ENCODE results near the gene SAMHD1. TPM values are rescaled to one million over a fixed set of nuclear protein-coding genes. Genes with fewer than 3 reads are reported as not detected.
A peak's percentile ranks its signal among the peaks of the same experiment; 100 is the strongest.
"Not testable (repeated sequence)": the region's sequence is repeated elsewhere in the genome, so short reads cannot be mapped to it uniquely, and the experiment has no call there.

SAMHD1 gene
- total and polyA plus RNA-seq, 2 donors from 2014 or later: 13.7 to 94.1 TPM

DNA sequence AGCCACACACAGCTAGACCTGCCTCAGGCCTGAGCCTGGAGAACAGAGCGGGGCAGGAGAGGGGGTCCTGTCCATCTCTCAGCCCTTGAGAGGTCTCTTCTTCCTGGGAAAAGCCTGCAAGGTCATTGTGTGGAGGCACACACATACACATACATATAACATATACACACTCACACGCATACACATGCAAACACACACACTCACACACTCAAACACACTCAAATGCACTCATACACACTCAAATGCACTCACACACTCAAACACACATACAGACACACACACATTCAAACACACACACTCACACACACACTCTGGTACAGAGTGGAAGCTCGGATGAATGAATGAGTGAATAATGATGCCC, 75.1 kb downstream of the SAMHD1 start:
- H3K27ac ChIP-seq (ENCODE audit: low read depth in 2 of 2, low read length in 2 of 2): no peak overlapping the region

DNA sequence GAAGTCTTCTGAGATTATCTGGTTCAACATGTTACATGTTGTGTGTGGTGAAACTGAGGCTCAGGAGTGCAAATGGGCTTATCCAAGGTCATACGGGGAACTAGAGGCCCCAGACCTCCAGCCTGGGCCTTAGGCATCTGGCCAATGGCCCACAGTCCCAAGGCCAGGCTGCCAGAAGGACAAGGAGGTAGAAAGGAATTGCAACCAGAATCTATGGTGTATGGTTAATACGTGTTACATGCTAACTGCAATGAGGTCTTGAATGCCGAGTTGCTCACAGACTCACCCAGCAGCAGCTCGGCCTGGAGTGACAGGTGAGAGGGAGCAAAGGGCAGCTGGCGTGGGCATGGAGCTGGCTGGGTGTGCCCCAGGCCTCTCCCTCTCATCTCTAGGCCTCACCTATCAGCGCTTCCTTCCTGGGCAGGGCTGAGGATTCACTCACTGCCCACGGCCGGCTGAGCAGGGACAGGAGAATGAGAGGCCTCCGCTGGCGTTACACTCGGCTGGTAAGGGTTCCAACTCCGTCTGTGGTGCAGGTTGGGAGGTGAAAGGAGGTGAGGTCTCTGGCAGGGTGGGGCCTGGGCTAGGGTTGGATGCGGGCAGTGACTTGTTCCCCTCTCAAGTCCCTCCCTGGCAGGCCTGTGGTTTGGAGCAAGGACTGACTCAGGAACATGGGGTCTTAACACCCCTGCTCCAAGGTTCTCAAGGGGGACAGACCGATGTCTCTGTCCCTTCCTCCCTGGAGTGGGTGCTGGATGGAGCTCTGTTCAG, 75.6 kb downstream of the SAMHD1 start, which contains the start of gene TLDC2:
TSS of gene TLDC2 (plus strand) at position 437 of the 771 bp plus-strand sequence. CDS start at position 474, 37 bp downstream.
- Histone ChIP-seq H3K36me3 (ENCODE audit: control insufficient read depth in 2 of 3, insufficient read depth in 3 of 3, low read length in 3 of 3) (no peaks in the 10 kb centered on the region), H3K4me1 (ENCODE audit: control insufficient read depth in 2 of 3, insufficient read depth in 2 of 3, low read depth in 1 of 3, low read length in 3 of 3) (no peaks in the 10 kb centered on the region), H3K27ac (ENCODE audit: low read depth in 2 of 2, low read length in 2 of 2) (no peak within 1 kb of the TSS), H3K9ac (ENCODE audit: low read length in 3 of 3) (no peak within 1 kb of the TSS), H3K9me3 (ENCODE audit: control insufficient read depth in 2 of 3, insufficient read depth in 1 of 3, low read length in 3 of 3) (no peaks in the 10 kb centered on the region), H3K27me3 (ENCODE audit: control insufficient read depth, insufficient read depth, low read length) (no peaks in the 10 kb centered on the region), H3K4me3 (ENCODE audit: low read length in 3 of 3) (no peak within 1 kb of the TSS)
- FAIRE-seq (no peak), DNase-seq (peak in 4 of 5 donors; percentile 24 to 72 (median 49))
- intact Hi-C loops (cut with DNase I): no loop called here
- TF ChIP-seq, protein P1, sequence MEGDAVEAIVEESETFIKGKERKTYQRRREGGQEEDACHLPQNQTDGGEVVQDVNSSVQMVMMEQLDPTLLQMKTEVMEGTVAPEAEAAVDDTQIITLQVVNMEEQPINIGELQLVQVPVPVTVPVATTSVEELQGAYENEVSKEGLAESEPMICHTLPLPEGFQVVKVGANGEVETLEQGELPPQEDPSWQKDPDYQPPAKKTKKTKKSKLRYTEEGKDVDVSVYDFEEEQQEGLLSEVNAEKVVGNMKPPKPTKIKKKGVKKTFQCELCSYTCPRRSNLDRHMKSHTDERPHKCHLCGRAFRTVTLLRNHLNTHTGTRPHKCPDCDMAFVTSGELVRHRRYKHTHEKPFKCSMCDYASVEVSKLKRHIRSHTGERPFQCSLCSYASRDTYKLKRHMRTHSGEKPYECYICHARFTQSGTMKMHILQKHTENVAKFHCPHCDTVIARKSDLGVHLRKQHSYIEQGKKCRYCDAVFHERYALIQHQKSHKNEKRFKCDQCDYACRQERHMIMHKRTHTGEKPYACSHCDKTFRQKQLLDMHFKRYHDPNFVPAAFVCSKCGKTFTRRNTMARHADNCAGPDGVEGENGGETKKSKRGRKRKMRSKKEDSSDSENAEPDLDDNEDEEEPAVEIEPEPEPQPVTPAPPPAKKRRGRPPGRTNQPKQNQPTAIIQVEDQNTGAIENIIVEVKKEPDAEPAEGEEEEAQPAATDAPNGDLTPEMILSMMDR (IDR thresholded peaks at IDR 0.05; ENCODE audit: borderline replicate concordance, extremely low read depth, insufficient read depth): no peak

More for the DNA sequence above, 75.1 kb downstream of the SAMHD1 start:
- Histone ChIP-seq H3K9me3 (ENCODE audit: control insufficient read depth in 2 of 3, insufficient read depth in 1 of 3, low read length in 3 of 3) (no peaks in the 10 kb centered on the region), H3K27me3 (ENCODE audit: control insufficient read depth, insufficient read depth, low read length) (no peaks in the 10 kb centered on the region), H3K9ac (ENCODE audit: low read length in 3 of 3) (no peak overlapping the region), H3K4me1 (ENCODE audit: control insufficient read depth in 2 of 3, insufficient read depth in 2 of 3, low read depth in 1 of 3, low read length in 3 of 3) (no peaks in the 10 kb centered on the region), H3K36me3 (ENCODE audit: control insufficient read depth in 2 of 3, insufficient read depth in 3 of 3, low read length in 3 of 3) (no peaks in the 10 kb centered on the region), H3K4me3 (ENCODE audit: low read length in 3 of 3) (no peak overlapping the region)
- intact Hi-C loops (cut with DNase I): no loop called here
- TF ChIP-seq, protein P1 (IDR thresholded peaks at IDR 0.05; ENCODE audit: borderline replicate concordance, extremely low read depth, insufficient read depth): no peak
- DNase-seq: no peak
- no peak for FAIRE-seq

GRCh38 chr20:36875093-36875492, 76.4 kb downstream of the SAMHD1 start:
- FAIRE-seq: not testable (repeated sequence)

GRCh38 chr20:36873498-36874189, 77.9 kb downstream of the SAMHD1 start:
- H3K27me3 ChIP-seq (ENCODE audit: control insufficient read depth, insufficient read depth, low read length): no peaks in the 10 kb centered on the region
- H3K27ac ChIP-seq (ENCODE audit: low read depth in 2 of 2, low read length in 2 of 2): no peak overlapping the region
- H3K9ac ChIP-seq (ENCODE audit: low read length in 3 of 3): no peak overlapping the region
- H3K4me1 ChIP-seq (ENCODE audit: control insufficient read depth in 2 of 3, insufficient read depth in 2 of 3, low read depth in 1 of 3, low read length in 3 of 3): no peaks in the 10 kb centered on the region
- no peaks in the 10 kb centered on the region for H3K9me3 ChIP-seq (ENCODE audit: control insufficient read depth in 2 of 3, insufficient read depth in 1 of 3, low read length in 3 of 3)
- no peaks in the 10 kb centered on the region for H3K36me3 ChIP-seq (ENCODE audit: control insufficient read depth in 2 of 3, insufficient read depth in 3 of 3, low read length in 3 of 3)
- DNase-seq (no peak), FAIRE-seq (no peak)
- intact Hi-C loops (cut with DNase I): no loop called here
- TF ChIP-seq, protein P1 (IDR thresholded peaks at IDR 0.05; ENCODE audit: borderline replicate concordance, extremely low read depth, insufficient read depth): no peak
- H3K4me3 ChIP-seq (ENCODE audit: low read length in 3 of 3): no peak overlapping the region

More at GRCh38 chr20:36875093-36875492, 76.4 kb downstream of the SAMHD1 start:
- H3K36me3 ChIP-seq (ENCODE audit: control insufficient read depth in 2 of 3, insufficient read depth in 3 of 3, low read length in 3 of 3); H3K4me3 ChIP-seq (ENCODE audit: low read length in 3 of 3); H3K4me1 ChIP-seq (ENCODE audit: control insufficient read depth in 2 of 3, insufficient read depth in 2 of 3, low read depth in 1 of 3, low read length in 3 of 3); DNase-seq; H3K9me3 ChIP-seq (ENCODE audit: control insufficient read depth in 2 of 3, insufficient read depth in 1 of 3, low read length in 3 of 3); H3K27ac ChIP-seq (ENCODE audit: low read depth in 2 of 2, low read length in 2 of 2); intact Hi-C loops (cut with DNase I); H3K27me3 ChIP-seq (ENCODE audit: control insufficient read depth, insufficient read depth, low read length); H3K9ac ChIP-seq (ENCODE audit: low read length in 3 of 3): not testable (repeated sequence)

Data from kidney (tissue), 14 donors.